Activated CD8-positive, alpha-beta memory T cell treated with anti-CD3 and anti-CD28 coated beads for 4 hours (primary cell): ENCODE data around the gene HOXC5.

ENCODE experiments used
- DNase-seq, 2 donors: peaks; one replicate each; pipeline ENCODE4 v3.0.0-alpha.2; 2020; ENCODE audit warnings: low read depth in 2 of 2

Gene HOXC5

GRCh38 chr12:54019924-54020590 lies 12.8 kb upstream of the HOXC5 start:
- no peak for DNase-seq

- DNase-seq: no peak
Observed at GRCh38 chr12:54020591-54021405, 12.1 kb upstream of the HOXC5 start.

GRCh38 chr12:54021432-54022013 lies 11.3 kb upstream of the HOXC5 start:
- no peak for DNase-seq

GRCh38 chr12:54022960-54023884 lies 9.6 kb upstream of the HOXC5 start:
- no peak for DNase-seq

- no peak for DNase-seq
Observed at GRCh38 chr12:54024127-54024526, 8.7 kb upstream of the HOXC5 start.

GRCh38 chr12:54024581-54025305 lies 8.1 kb upstream of the HOXC5 start:
- DNase-seq: no peak

- DNase-seq: no peak
Observed at GRCh38 chr12:54025499-54026405, 7.1 kb upstream of the HOXC5 start.

- no peak for DNase-seq
Observed at GRCh38 chr12:54026640-54027441, 6.0 kb upstream of the HOXC5 start.

- DNase-seq: no peak
Observed at GRCh38 chr12:54027442-54027786, 5.4 kb upstream of the HOXC5 start.

GRCh38 chr12:54028314-54029201 lies 4.3 kb upstream of the HOXC5 start, which contains the start of gene HOXC6:
Gene HOXC6 (plus strand): TSS chr12:54028440. CDS start chr12:54028522, 82 bp downstream.
- DNase-seq: no peak

GRCh38 chr12:54029529-54030441 lies 3.1 kb upstream of the HOXC5 start:
- DNase-seq: no peak

GRCh38 chr12:54030442-54030801 lies 2.4 kb upstream of the HOXC5 start:
- DNase-seq: no peak

- no peak for DNase-seq
Observed at GRCh38 chr12:54030889-54031471, 1.9 kb upstream of the HOXC5 start.

GRCh38 chr12:54031480-54031879 lies 1.4 kb upstream of the HOXC5 start:
- DNase-seq: no peak

- DNase-seq: no peak
Observed at GRCh38 chr12:54032086-54032619, 697 bp upstream of the HOXC5 start.
